Measurements from ENCODE around the gene SUPT6H. TPM values are rescaled to one million over a fixed set of nuclear protein-coding genes. Genes with fewer than 3 reads are reported as not detected.

The SUPT6H gene
- total RNA-seq, 4 donors from 2014 or later: 48.3 to 81.9 (median 64.8) TPM

DNA sequence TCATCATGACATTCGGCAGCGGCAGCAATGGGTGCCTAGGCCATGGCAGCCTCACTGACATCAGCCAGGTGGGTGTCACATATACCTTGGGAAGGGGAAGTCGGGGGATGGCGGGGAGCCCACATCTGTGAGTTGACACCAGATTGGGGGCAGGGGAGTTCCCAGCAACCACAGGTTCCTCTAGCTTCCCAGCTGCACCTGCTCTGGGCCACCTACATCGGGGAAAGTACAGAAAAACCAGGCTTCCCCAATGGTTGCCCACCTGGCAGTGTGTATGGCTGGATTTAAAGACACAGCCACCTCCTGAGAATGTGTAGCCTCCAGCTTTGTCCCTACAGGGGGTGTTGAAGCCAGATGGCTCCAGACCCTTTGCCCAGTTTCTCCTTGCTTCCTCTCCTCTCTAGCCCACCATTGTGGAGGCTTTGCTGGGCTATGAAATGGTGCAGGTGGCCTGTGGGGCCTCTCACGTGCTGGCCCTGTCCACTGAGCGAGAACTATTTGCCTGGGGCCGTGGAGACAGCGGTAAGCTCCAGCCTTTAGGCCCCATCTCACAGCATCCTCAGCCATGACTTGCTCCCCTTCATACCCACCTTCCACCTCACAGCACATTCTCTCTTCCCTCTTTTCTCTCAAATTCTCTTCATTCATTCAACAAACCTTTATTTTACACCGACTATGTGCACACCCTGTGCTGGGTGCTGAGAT lies 76.8 kb downstream of the SUPT6H start:
- TF ChIP-seq, protein P1, sequence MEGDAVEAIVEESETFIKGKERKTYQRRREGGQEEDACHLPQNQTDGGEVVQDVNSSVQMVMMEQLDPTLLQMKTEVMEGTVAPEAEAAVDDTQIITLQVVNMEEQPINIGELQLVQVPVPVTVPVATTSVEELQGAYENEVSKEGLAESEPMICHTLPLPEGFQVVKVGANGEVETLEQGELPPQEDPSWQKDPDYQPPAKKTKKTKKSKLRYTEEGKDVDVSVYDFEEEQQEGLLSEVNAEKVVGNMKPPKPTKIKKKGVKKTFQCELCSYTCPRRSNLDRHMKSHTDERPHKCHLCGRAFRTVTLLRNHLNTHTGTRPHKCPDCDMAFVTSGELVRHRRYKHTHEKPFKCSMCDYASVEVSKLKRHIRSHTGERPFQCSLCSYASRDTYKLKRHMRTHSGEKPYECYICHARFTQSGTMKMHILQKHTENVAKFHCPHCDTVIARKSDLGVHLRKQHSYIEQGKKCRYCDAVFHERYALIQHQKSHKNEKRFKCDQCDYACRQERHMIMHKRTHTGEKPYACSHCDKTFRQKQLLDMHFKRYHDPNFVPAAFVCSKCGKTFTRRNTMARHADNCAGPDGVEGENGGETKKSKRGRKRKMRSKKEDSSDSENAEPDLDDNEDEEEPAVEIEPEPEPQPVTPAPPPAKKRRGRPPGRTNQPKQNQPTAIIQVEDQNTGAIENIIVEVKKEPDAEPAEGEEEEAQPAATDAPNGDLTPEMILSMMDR (IDR thresholded peaks at IDR 0.05 in 4 of 5, conservative IDR thresholded peaks at IDR 0.05 in 1 of 5): no peak
- TF ChIP-seq POLR2A (IDR thresholded peaks at IDR 0.05): no peak
- DNase-seq: no peak
- in situ Hi-C loops (cut with MboI; ENCODE audit: low sequenced_read_pairs in 4 of 4): no loop called here

DNA sequence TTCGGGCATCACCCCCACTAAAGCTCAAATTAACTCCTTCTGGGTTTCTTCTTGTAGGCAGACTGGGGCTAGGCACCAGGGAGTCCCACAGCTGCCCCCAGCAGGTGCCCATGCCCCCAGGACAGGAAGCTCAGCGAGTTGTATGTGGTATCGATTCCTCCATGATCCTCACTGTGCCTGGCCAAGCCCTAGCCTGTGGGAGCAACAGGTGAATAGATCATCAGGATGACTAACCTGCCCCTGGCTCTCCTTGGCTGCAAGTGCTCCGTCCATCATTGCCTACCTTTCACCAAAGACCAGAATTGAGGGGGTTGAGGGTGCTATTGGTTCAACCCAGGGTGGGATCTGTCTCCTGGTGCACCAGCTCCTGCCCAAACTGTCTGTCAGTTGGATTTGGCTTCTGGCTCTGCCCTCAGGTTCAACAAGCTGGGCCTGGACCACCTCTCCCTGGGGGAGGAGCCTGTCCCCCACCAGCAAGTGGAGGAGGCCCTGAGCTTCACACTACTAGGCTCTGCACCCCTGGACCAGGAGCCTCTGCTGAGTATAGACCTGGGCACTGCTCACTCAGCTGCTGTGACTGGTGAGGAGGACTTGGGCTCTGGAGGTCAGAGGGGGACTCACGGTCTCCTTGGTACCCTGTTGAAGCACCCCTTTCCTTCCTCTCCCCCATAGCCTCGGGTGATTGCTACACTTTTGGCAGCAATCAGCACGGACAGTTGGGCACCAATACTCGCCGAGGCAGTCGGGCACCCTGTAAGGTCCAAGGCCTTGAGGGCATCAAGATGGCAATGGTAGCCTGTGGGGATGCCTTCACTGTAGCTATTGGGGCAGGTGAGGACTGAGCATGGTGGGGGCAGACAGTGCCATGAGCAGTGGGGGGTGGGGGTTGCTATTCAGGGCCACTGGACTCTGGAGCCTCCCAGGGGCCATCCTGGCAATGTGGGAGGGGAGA lies 78.7 kb downstream of the SUPT6H start:
- Histone ChIP-seq H3K9me3 (no peaks in the 10 kb centered on the region), H3K27ac (no peak overlapping the region), H3K27me3 (no peaks in the 10 kb centered on the region), H3K36me3 (no peaks in the 10 kb centered on the region), H3K4me1 (peaks cover 12 to 20% of the 10 kb centered on the region in 2 donors), H3K4me3 (no peak overlapping the region)
- ATAC-seq (no peak), DNase-seq (no peak)
- in situ Hi-C loops (cut with MboI; ENCODE audit: low sequenced_read_pairs in 4 of 4) (no loop called here), intact Hi-C loops (cut with DNase I; ENCODE audit: low total_unique reads) (no loop called here)
- TF ChIP-seq, protein P1 (IDR thresholded peaks at IDR 0.05 in 4 of 5, conservative IDR thresholded peaks at IDR 0.05 in 1 of 5): no peak
- TF ChIP-seq POLR2A (IDR thresholded peaks at IDR 0.05): no peak

More for the DNA sequence above, 76.8 kb downstream of the SUPT6H start:
- Histone ChIP-seq H3K4me3 (no peak overlapping the region), H3K4me1 (peaks cover 5 to 6% of the 10 kb centered on the region in 2 donors), H3K27me3 (no peaks in the 10 kb centered on the region), H3K36me3 (no peaks in the 10 kb centered on the region), H3K27ac (no peak overlapping the region), H3K9me3 (no peaks in the 10 kb centered on the region)
- intact Hi-C loops (cut with DNase I; ENCODE audit: low total_unique reads): no loop called here
- no peak for ATAC-seq

DNA sequence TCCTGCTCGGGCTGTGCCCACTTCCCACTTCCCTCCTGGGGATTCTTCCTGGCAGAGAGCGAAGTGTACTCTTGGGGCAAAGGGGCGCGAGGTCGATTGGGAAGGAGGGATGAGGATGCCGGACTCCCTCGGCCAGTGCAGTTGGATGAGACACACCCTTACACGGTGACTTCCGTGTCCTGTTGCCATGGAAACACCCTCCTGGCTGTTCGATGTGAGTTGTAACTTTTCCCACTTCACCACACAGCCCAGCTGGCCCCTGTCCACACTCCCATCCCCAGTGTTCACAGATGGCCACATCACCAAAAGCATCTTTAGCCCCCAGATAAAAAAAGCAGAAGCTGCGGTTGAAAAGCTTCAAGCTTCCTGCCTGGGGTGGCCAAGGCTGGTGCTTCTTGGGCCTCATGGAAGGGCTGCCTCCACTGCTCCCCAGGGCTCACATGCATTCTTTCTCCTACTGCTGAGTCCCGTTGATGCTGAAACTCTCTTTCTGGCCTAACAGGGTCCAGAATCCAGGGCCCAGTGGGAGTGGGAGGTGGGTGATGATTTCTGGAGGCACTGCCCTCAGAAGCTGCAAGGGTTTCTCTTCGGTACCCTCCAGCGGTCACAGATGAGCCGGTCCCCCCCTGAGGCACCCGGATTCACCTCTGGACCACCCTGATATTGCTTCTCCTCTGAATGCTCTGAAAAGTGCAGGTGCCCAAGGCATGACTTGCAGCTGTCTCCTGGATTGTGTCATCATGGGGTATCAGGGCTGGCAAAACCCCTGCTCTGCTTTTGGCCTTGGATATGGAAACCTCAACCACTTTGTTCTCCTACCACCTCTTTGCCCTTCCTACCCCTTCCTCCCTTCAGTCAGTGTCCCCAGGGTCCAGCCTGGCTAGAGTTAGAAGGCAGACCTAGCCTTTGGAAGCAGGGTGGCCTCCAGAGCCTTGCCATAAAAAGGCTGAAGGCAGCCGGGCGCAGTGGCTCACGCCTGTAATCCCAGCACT lies 79.6 kb downstream of the SUPT6H start:
- TF ChIP-seq, protein P1 (IDR thresholded peaks at IDR 0.05 in 4 of 5, conservative IDR thresholded peaks at IDR 0.05 in 1 of 5): no peak
- TF ChIP-seq POLR2A (IDR thresholded peaks at IDR 0.05): no peak
- H3K4me3 ChIP-seq: no peak overlapping the region
- ATAC-seq (no peak), DNase-seq (no peak)
- H3K27me3 ChIP-seq: no peaks in the 10 kb centered on the region
- peaks cover 20 to 22% of the 10 kb centered on the region in 2 donors for H3K4me1 ChIP-seq
- no peaks in the 10 kb centered on the region for H3K36me3 ChIP-seq
- intact Hi-C loops (cut with DNase I; ENCODE audit: low total_unique reads): no loop called here
- H3K27ac ChIP-seq: no peak overlapping the region
- in situ Hi-C loops (cut with MboI; ENCODE audit: low sequenced_read_pairs in 4 of 4): no loop called here
- no peaks in the 10 kb centered on the region for H3K9me3 ChIP-seq

All from gastrocnemius medialis (tissue), 4 donors.